Ishikawa (cell line): Measurements from ENCODE around the gene TMEM167B.

Source experiments
- CEBPB ChIP-seq: IDR thresholded peaks from 2 replicates; pipeline ENCODE4 v1.6.1; 2012
- CREB1 ChIP-seq: IDR thresholded peaks from 2 replicates; pipeline ENCODE4 v1.6.1; 2012; ENCODE audit warnings: low read depth
- EGR1 ChIP-seq: IDR thresholded peaks from 2 replicates; pipeline ENCODE4 v1.6.1; 2012
- EP300 ChIP-seq: IDR thresholded peaks from 2 replicates; pipeline ENCODE4 v1.6.1; 2012; ENCODE audit warnings: borderline replicate concordance
- FOXM1 ChIP-seq: IDR thresholded peaks from 2 replicates; pipeline ENCODE4 v1.6.1; 2012; ENCODE audit warnings: low read depth, borderline replicate concordance
- NFIC ChIP-seq: IDR thresholded peaks from 2 replicates; pipeline ENCODE4 v1.6.1; 2012
- RAD21 ChIP-seq: IDR thresholded peaks from 2 replicates; pipeline ENCODE4 v1.6.1; 2012; ENCODE audit warnings: low read depth
- REST ChIP-seq: IDR thresholded peaks from 2 replicates; pipeline ENCODE4 v1.6.1; 2012; ENCODE audit warnings: low read depth, mild to moderate bottlenecking
- TAF1 ChIP-seq: IDR thresholded peaks from 2 replicates; pipeline ENCODE4 v1.6.1; 2012; ENCODE audit warnings: low read depth, mild to moderate bottlenecking
- TCF12 ChIP-seq: IDR thresholded peaks from 2 replicates; pipeline ENCODE4 v1.6.1; 2012; ENCODE audit warnings: low read depth
- TEAD4 ChIP-seq: IDR thresholded peaks from 2 replicates; pipeline ENCODE4 v1.6.1; 2012
- USF1 ChIP-seq: IDR thresholded peaks from 2 replicates; pipeline ENCODE4 v1.6.1; 2012
- YY1 ChIP-seq: IDR thresholded peaks from 2 replicates; pipeline ENCODE4 v1.6.1; 2012; ENCODE audit warnings: low read depth
- ZBTB7A ChIP-seq: IDR thresholded peaks from 2 replicates; pipeline ENCODE4 v1.6.1; 2012; ENCODE audit warnings: low read depth
- TF ChIP-seq, protein P1 (sequence below): IDR thresholded peaks from 2 replicates; pipeline ENCODE4 v1.6.1; 2012

Gene TMEM167B

DNA sequence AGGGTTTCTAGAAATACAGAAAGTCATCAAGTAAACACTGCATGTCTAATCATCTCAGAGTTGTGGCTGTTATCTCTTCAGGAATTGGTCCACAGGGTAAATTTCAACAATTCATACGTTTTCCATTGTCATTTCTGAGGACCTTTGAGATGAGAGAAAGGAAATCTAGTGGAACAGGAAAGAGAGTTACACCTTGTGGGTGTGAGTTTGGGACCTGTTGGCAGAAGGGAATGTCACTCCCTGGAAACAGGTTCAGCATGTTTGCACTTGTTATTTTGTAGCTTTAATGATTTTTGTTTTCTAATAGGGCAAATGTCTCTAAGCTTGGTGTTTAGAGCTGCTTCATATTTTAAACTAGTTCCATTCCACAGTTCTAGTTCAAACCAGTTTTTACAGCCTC lies 5.6 kb downstream of the TMEM167B start:
- TF ChIP-seq EGR1 (no peak), CEBPB (no peak), TEAD4 (no peak), REST (no peak), USF1 (no peak), YY1 (no peak), FOXM1 (no peak), RAD21 (no peak), ZBTB7A (no peak), TCF12 (no peak), CREB1 (no peak), TAF1 (no peak), NFIC (no peak), EP300 (no peak)
- TF ChIP-seq, protein P1, sequence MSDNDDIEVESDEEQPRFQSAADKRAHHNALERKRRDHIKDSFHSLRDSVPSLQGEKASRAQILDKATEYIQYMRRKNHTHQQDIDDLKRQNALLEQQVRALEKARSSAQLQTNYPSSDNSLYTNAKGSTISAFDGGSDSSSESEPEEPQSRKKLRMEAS: no peak

- TF ChIP-seq TCF12 (peak; percentile 30; the same call in 1 of the 2 replicates), EP300 (peak; percentile 50; the same call in 1 of the 2 replicates), CEBPB (no peak), EGR1 (peak; percentile 74), ZBTB7A (no peak; the same call in 1 of the 2 replicates), TEAD4 (peak; percentile 59), FOXM1 (peak; percentile 31; the same call in 1 of the 2 replicates), NFIC (peak; percentile 36; the same call in 1 of the 2 replicates), TAF1 (peak; percentile 97), CREB1 (peak; percentile 31; the same call in 1 of the 2 replicates), RAD21 (peak; percentile 52; the same call in 1 of the 2 replicates), REST (no peak), YY1 (peak; percentile 61; the same call in 1 of the 2 replicates), USF1 (peak; percentile 37)
- TF ChIP-seq, protein P1: peak; percentile 97
Observed at GRCh38 chr1:109099938-109100773, 9.6 kb downstream of the TMEM167B start.

DNA sequence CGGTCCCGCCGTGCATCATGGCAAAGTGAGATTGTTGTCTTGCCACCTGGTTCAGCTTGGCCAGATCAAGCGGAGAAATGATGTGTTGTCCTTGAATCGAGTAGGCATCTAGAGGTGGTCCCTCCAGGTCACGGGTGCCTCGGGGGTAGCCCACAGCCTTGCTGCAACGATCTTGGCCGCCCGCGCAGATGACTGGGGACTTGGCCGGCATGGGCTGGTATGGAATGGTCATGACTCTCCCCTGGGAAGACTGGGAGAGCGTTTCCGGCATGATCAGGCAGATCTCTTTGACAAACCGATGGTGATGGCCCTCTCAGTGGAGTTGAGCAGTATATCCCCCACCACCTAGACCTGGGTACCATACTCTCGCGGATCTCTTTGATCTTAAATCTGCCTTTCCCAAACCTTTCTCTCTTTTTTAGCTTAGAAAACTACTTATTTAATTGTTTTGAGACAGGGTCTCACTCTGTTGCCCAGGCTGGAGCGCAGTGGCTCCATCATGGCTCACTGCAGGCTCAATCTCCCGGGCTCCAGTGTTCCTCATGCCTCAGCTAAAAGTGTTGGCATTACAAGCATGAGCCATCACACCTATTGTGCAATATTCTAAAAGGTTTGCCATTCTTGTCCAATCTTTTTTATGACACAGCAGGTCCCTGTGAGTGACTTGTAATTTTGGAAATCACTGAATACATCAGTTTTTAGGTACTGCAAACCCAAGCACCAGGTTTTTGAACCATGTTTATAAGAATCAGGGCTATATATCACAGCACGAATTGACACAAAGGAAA lies 14.0 kb downstream of the TMEM167B start:
- TF ChIP-seq CEBPB (peak; percentile 76), CREB1 (no peak)

DNA sequence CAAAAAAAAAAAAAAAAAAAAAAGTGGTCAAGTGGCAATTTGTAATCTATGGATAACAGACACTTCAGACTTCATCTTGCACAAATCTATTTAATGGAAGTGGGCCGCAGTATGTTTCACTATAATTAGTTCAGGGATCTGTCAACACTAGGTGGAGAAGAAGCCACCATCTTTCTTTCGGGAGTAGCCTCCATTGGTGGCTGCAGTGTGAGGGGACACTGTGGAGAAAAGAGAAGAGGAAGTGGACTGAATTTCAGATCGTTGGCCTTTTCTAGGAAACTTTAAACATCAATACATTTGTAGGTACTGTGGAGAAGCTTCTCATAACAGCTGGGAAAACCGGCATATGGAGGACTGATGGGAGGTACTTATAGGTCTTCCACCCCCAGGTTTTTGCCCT lies 15.3 kb downstream of the TMEM167B start:
- no peak for TF ChIP-seq EGR1

DNA sequence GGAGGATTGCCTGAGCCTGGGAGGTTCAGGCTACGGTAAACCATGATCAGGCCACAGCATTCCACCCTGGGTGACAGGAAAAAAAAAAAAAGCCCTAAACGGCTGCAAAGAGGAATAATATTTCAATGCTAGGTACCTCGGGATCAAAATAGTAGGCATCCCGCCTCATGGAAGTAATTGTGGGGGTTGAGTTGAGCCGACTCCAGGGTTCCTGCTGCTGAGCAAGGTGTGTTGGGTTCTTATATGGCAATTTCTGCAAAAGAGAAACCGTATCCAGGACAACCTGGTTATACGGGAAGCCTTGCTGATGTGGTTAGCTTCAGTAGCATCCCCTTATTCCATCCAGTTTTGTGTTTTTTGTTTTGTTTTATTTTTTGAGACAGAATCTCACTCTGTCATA lies 17.2 kb downstream of the TMEM167B start:
- TF ChIP-seq TAF1 (no peak), REST (no peak), EP300 (no peak)
